ENCODE data around the gene FLNC.

The FLNC gene

GRCh38 chr7:128801003-128801402, 29.2 kb upstream of the FLNC start:
- no peak for DNase-seq (ENCODE audit: low spot score)

GRCh38 chr7:128801667-128802418, 28.4 kb upstream of the FLNC start:
- DNase-seq (ENCODE audit: low spot score) = no peak

- no peak for DNase-seq (ENCODE audit: low spot score)
Observed at GRCh38 chr7:128804484-128804883, 25.7 kb upstream of the FLNC start.

GRCh38 chr7:128805225-128805624, 25.0 kb upstream of the FLNC start:
- no peak for DNase-seq (ENCODE audit: low spot score)

GRCh38 chr7:128807191-128807590, 23.0 kb upstream of the FLNC start:
- DNase-seq (ENCODE audit: low spot score) = no peak

GRCh38 chr7:128809363-128809762, 20.8 kb upstream of the FLNC start:
- DNase-seq (ENCODE audit: low spot score) = no peak

- no peak for DNase-seq (ENCODE audit: low spot score)
Observed at GRCh38 chr7:128810473-128810872, 19.7 kb upstream of the FLNC start.

GRCh38 chr7:128810997-128811396, 19.2 kb upstream of the FLNC start:
- DNase-seq (ENCODE audit: low spot score) = no peak

- no peak for DNase-seq (ENCODE audit: low spot score)
Observed at GRCh38 chr7:128811631-128812430, 18.4 kb upstream of the FLNC start.

- DNase-seq (ENCODE audit: low spot score) = no peak
Observed at GRCh38 chr7:128812514-128813168, 17.6 kb upstream of the FLNC start.

GRCh38 chr7:128814499-128814898, 15.7 kb upstream of the FLNC start:
- no peak for DNase-seq (ENCODE audit: low spot score)

- no peak for DNase-seq (ENCODE audit: low spot score)
Observed at GRCh38 chr7:128815289-128815942, 14.8 kb upstream of the FLNC start.

GRCh38 chr7:128818694-128819093, 11.5 kb upstream of the FLNC start:
- DNase-seq (ENCODE audit: low spot score) = no peak

- no peak for DNase-seq (ENCODE audit: low spot score)
Observed at GRCh38 chr7:128821724-128822123, 8.5 kb upstream of the FLNC start.

GRCh38 chr7:128826512-128826911, 3.7 kb upstream of the FLNC start:
- no peak for DNase-seq (ENCODE audit: low spot score)

- no peak for DNase-seq (ENCODE audit: low spot score)
Observed at GRCh38 chr7:128826916-128827247, 3.3 kb upstream of the FLNC start.

GRCh38 chr7:128827248-128827958, 2.8 kb upstream of the FLNC start:
- no peak for DNase-seq (ENCODE audit: low spot score)

GRCh38 chr7:128827971-128828711, 2.1 kb upstream of the FLNC start:
- no peak for DNase-seq (ENCODE audit: low spot score)

- peak; percentile 78 for DNase-seq (ENCODE audit: low spot score)
Observed at GRCh38 chr7:128829391-128830166, 627 bp upstream of the FLNC start.

Data from HuH-7 (cell line).